NB4 (cell line): Measurements from ENCODE around the gene TOGARAM2.

Experiments
- DNase-seq: peaks from one replicate; pipeline ENCODE4 v3.0.0; 2010; ENCODE audit warnings: low read depth
- H3K4me3 ChIP-seq: one replicate; pipeline ENCODE4 v1.5.1; 2011; ENCODE audit warnings: mild to moderate bottlenecking, low read depth, low read length, moderate library complexity
- CTCF ChIP-seq: IDR thresholded peaks from one replicate; pipeline ENCODE4 v1.5.1; 2012; ENCODE audit warnings: low read depth, low read length
- MAX ChIP-seq: IDR thresholded peaks from 2 replicates; pipeline ENCODE4 v1.6.1; 2011; ENCODE audit warnings: low read depth, low read length
- MYC ChIP-seq: IDR thresholded peaks from 2 replicates; pipeline ENCODE4 v1.6.1; 2011; ENCODE audit warnings: low read depth, low read length
- POLR2A ChIP-seq: IDR thresholded peaks from 2 replicates; pipeline ENCODE4 v1.6.1; 2011; ENCODE audit warnings: mild to moderate bottlenecking; ENCODE audit not compliant: insufficient read length; ENCODE audit errors: extremely low read depth

TOGARAM2 gene

GRCh38 chr2:29033656-29034055 is 52.6 kb downstream of the TOGARAM2 start:
- H3K4me3 ChIP-seq, result no peak overlapping the region
- TF ChIP-seq MYC, result no peak
- no peak for TF ChIP-seq POLR2A
- TF ChIP-seq MAX, result no peak
- TF ChIP-seq CTCF, result no peak
- no peak for DNase-seq

GRCh38 chr2:29035016-29035745 is 54.1 kb downstream of the TOGARAM2 start:
- no peak overlapping the region for H3K4me3 ChIP-seq
- DNase-seq, result no peak
- TF ChIP-seq POLR2A, result no peak
- TF ChIP-seq MYC, result no peak
- TF ChIP-seq MAX, result no peak
- TF ChIP-seq CTCF, result no peak

- TF ChIP-seq CTCF, result no peak
- TF ChIP-seq MYC, result no peak
- no peak for TF ChIP-seq MAX
- TF ChIP-seq POLR2A, result no peak
- no peak overlapping the region for H3K4me3 ChIP-seq
- DNase-seq, result no peak
Measured at GRCh38 chr2:29039718-29040480, 58.8 kb downstream of the TOGARAM2 start.

GRCh38 chr2:29040552-29040951 is 59.5 kb downstream of the TOGARAM2 start:
- H3K4me3 ChIP-seq, result no peak overlapping the region
- no peak for DNase-seq
- TF ChIP-seq CTCF, result no peak
- TF ChIP-seq MYC, result no peak
- TF ChIP-seq MAX, result no peak
- TF ChIP-seq POLR2A, result no peak

- no peak overlapping the region for H3K4me3 ChIP-seq
- DNase-seq, result no peak
- TF ChIP-seq MYC (no peak), POLR2A (no peak), MAX (no peak), CTCF (no peak)
Measured at GRCh38 chr2:29041161-29041660, 60.1 kb downstream of the TOGARAM2 start.
